GM12875 (cell line): Measurements from ENCODE around the gene STAMBPL1.

ENCODE experiments used
- H3K4me3 ChIP-seq: one replicate; pipeline ENCODE4 v1.5.1; 2011; ENCODE audit warnings: low read depth, low read length, control low read depth
- CTCF ChIP-seq: IDR thresholded peaks from 2 replicates; pipeline ENCODE4 v1.5.1; 2011; ENCODE audit warnings: low read depth, mild to moderate bottlenecking, control low read depth, inconsistent platforms, low read length, moderate library complexity, borderline replicate concordance; ENCODE audit not compliant: insufficient read depth

Gene STAMBPL1

GRCh38 chr10:88879534-88880281 lies at the start of gene STAMBPL1:
Gene STAMBPL1, plus strand, starts transcription at chr10:88880245. Its CDS starts 21,464 bp downstream, at chr10:88901709.
- no peak for TF ChIP-seq CTCF
- H3K4me3 ChIP-seq: peak within 1 kb of the TSS; percentile 87

- TF ChIP-seq CTCF: no peak
- no peak overlapping the region for H3K4me3 ChIP-seq
These were observed 49.3 kb upstream of the STAMBPL1 start for GRCh38 chr10:88830643-88831268.

- no peak overlapping the region for H3K4me3 ChIP-seq
- no peak for TF ChIP-seq CTCF
These were observed 48.3 kb upstream of the STAMBPL1 start for GRCh38 chr10:88831709-88832108.

GRCh38 chr10:88832376-88832775 lies 47.7 kb upstream of the STAMBPL1 start:
- no peak overlapping the region for H3K4me3 ChIP-seq
- no peak for TF ChIP-seq CTCF

GRCh38 chr10:88833156-88833555 lies 46.9 kb upstream of the STAMBPL1 start:
- no peak overlapping the region for H3K4me3 ChIP-seq
- TF ChIP-seq CTCF: no peak

- H3K4me3 ChIP-seq: no peak overlapping the region
- no peak for TF ChIP-seq CTCF
These were observed 46.3 kb upstream of the STAMBPL1 start for GRCh38 chr10:88833723-88834122.
